HL-60/S4 treated with retinoic acid at 250 ng/mL for 4 days and 3 days (cell line): ENCODE data around the gene CACNA2D2.

ENCODE experiments used
- in situ Hi-C: fragments of 300-500 bp; cut with MboI; formaldehyde crosslinking; loops from 2 replicates; pipeline ENCODE4 v1.7.0; 2022; ENCODE audit warnings: low sequenced_read_pairs

Gene CACNA2D2

DNA sequence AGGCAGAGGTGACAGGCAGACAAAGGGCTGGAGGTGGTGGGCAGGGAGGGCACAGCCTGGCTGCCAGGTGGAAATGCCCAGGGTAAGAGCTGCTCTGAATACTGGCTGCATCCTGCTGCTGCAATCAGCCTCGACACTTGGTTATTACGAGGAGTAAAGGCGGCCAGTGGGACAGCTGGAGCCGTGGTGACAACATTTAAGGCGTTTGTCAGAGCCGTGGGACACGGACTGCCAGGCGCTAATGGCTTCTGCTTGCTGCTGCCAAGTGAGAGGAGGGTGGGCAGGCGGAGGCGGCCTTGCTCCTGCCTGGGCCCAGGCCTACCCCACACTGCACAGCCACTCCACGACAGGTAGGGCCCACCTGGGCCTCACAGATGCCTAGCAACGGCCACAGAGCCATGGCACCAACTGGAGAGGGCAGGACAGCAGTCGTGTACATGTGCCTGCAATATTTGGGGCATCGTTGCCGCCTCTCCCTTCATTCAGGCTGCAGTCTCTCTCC lies 94.9 kb downstream of the CACNA2D2 start:
- in situ Hi-C loops, result no loop called here

DNA sequence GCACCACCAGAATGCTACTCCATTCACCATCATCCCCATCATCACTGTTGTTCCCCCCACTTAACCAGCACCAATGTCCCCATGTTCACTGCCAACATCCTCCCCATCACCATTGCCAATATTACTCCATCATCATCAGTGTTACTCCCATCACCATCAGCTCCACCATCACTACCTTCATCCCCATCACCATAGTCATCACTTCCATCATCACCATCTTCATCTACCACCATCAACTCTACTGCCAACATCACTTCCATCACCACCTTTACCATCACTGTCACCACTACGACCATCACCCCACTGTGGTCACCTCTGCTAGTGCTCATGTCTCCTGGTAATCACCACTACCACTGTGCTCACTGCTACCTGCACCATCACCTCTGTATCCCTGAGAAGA lies 96.9 kb downstream of the CACNA2D2 start:
- in situ Hi-C loops, result no loop called here

DNA sequence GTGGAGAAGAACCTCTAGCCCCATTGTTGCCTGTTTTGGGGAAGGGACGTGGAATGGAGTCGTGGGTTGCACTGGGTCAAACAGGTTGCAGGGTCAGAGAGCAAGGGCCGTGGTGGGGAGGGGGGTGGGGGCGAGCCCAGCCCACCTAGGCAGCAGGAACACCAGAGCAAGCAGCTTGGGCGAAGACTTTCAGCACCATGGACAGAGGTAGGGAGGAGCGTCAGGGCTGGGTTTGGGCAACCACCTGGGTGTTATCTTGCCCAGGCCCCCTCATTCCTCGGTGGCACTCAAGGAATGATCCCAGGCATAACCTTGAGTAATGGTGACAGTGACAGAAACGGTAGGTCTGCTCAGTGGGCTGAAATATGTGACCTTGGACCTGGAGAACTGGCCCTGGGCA lies 98.2 kb downstream of the CACNA2D2 start:
- in situ Hi-C loops, result no loop called here

DNA sequence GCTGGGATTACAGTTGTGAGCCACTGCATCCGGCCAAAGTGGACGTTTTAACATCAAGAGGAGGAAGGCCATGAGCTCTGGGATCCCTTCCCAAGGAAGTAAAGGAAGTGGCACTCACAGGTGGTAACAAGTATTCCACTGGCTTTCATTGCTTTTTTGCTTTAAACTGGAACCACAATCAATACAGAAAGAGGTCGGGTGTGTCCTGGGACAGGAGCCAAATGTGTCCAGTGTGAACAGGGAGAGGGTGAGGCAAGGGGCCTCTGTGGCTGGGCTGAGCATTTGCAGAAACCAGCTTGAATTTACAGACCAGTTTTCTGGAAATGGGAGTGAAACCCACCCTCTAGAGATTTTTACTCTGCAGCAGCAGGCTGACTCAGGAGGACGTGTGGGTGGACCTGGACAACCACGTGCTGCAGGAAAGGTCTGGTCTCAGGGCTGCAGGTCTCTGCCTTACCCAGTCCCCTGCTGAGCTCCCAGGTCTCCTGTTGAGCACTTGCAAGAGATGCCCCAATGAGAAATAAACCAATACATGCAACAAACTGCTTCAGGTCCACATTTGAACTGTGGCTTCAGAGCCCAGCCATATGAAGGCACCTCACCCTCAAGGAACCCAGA lies 101.3 kb downstream of the CACNA2D2 start:
- in situ Hi-C loops, result no loop called here

DNA sequence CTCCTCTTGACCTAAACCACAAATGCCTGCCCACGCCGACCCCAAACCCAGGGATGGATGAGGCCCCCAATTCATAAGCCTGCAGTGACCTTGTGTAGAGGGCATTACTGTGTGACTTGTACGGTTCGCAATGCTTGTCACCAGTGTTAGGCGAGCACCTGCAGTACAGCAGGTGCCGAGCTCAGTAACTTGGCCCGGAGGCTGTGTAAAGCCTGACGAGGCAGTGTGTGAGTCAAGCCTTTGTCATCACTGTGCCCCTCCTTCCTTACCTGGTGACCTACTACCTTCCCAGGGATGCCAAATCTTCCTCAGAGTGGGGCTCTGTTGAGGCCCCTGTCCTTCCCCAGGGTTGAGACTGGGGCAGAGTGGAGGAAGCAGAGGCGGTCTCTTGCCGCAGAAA lies 106.9 kb downstream of the CACNA2D2 start:
- in situ Hi-C loops, result no loop called here

DNA sequence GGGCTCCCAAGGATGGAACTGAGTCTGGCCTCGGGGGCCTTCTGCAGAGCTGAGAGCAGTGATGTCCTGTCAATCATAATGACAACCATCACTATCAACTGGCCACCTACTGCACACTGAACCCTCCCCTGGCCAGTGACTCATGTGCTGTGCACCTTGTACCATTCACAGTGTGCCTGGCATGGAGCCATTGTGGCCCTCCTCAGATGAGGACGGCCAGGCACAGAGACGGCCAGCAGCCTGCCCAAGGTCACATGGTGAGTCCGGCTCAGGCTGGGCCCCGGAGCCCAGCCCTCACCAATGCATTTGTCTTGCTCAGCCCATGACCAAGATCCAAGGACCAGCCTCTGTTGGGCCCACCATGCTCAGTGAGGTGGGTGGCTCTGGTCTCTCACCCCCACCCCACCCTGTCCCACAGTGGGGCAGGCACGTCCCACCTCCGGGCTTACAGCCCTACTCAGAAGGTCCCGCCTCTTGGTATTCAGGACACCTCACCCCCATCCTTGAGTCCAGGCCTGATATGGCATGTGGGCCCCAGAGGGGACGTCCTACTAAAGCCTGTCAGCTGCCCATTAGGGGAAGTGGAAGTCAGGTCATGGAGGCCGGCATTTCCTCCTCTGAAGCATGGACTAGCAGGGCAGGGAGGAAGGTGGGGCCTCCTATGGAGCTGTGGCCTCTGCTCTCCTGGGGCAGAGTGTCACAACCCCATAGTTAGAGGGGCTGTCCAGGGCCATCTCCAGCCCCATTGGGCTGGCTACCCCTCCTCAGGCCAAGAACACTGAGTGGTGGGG lies 108.2 kb downstream of the CACNA2D2 start:
- in situ Hi-C loops, result no loop called here

DNA sequence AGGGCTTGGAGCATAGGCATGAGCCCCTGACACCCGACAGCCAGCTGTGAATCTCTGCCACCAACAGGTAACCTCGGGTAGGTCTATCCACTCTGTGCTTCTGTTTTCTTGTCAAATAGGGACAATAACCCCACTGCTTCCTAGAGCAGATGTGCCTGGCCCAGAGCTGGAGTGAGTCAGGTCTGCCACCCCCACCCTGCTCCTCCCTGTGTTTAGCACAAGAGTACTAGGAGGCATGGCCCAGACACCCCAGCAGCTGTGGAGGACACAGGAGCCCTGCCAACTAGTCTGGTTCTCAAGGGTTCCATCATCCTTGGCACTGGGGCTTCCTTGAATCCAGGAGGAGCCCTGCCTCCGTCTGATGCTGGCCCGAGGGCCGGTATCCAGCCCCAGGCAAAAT lies 110.4 kb downstream of the CACNA2D2 start:
- in situ Hi-C loops, result no loop called here

DNA sequence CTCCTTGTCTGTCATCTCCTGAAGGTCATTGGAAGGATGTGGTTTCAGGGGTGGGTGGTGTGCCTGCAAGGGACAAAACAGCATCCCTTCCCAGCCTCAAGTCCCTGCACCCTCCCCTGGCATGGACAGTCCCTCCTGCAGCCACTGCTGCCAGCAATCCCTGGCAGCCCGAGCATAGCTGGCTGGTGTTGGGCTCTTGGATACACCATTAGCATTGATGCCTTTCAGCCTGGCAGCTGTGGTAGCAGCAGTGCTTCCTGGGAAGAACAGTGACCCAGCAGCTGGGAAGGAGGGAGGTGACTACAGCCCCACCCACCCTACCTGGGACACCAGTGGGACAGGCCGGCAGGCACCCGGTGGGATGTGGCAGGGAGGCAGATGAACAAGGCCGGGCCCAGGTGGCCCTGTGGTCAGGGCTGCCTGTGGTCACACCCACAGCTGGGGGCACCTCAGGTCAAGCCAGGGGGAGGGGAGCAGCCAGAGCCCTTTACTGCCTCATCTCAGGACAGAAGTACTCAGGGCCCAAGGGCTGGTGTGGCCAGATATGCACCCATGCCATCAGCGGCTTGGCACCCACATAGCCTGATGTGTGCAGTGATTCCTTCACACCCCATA lies 111.2 kb downstream of the CACNA2D2 start:
- in situ Hi-C loops, result no loop called here

DNA sequence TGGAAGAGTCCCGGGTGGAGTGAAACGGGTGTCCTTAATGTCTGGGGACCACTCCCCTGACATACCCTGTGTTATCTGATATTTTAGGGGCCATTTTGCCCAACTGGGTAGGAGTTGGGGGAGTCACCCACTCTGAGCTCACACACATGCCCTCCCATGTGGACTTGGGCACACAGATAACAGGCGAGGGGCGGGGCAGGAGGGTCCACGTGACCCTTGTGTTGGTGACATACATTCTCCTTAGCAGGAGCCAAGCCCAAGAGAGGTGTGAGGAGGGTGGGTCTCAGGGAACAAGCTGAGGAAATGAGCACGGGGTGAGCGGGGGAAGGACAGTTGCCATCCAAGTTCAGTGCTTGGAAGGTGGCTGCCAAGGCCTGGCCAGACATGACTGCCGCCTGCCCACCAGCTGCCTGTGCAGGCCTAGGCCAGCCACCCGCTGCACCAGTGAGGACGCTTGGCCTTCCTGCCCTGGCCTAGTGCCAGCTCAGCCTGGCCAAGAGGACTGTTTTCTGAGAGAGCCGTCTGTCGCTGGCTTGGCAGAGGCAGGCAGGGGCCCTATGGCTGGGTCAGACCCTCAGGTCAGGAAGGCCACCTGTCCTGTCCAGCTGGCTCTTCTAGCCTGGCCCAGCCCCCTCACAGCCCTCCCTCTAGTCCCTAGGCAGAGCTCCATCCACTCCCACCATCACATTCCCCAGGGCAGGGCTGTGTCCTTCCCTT lies 112.8 kb downstream of the CACNA2D2 start:
- in situ Hi-C loops, result no loop called here

DNA sequence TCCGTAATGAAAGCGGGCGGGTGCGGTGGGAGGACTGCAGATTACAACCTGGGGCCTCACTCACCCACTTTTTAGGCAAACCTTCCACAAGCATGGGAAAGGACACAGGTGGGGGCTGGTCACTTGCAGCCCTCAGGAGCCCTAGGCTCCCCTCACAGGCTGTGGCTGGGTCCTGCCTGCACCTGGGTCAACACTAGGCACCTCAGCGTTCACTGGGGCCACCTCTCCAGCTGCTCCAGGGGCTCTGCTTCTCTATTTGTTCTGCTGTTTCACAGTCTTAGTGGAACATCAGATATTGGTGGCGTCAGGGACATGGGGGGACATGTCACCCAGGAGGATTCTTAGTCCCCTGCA lies 114.0 kb downstream of the CACNA2D2 start:
- in situ Hi-C loops, result no loop called here

DNA sequence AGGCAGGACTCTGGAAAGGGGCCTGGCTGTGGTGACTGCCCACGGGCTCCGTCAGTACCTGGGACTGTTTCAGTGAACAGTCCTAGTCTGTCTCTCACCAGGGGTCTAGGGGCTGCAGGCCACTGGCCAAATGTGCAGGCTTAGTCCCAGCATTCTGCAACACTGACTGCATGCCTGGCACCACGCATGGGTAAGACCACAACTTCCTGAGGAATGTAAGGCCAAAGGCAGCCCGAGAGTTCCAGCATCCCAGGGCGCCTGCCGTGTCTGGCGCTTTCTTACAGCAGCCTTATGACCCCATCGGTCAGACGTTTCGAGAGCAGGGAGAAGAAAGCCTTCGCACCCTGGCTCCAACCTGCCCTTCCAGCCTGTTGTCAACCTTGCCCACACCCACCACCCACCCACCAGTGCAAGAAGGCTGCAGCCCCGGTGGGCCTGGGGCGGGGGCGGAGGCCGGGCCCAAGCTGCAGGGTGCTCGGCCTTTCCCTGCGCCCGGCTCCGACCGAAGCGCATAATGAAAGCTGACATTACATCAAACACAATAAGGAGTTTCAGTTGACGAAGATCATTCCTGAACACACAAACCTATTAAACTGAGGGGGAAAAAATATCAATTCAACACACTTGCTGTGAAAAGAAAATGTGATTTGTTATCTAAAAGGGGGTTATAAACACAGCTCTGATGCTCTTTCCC lies 114.6 kb downstream of the CACNA2D2 start:
- in situ Hi-C loops, result no loop called here

DNA sequence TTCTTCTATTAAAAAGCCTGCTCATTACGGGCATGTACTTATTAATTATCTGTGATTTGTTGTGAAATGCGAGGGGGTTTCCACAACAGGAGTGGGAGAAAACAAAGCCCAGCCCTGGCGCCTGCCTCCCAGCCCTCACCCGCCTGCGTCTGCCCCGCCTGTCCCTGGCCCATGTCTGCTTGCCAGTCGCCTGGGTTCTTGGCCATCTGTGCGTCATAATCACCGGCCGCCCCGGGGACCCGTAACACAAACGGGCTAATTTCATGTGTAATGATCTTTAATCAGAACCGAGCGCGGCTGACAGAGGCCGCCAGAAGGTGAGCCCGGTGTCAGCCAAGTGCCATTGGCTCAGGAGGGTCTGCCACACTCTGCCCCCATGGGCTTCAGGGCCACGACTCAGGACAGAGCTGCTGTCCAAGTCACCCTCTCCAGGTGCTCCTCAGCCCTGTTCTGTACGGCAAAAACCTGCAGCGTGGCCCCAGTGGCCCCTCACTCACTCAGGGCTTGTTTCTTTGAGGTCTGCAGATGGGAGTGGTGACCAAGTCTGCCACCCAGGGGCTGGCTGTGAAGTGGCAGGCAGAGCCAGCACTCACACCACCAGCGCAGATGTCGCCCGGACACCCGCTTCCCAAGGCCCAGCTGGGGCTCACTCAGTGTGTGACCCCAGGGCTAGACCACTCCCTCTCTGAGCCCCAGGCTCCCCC lies 115.3 kb downstream of the CACNA2D2 start:
- in situ Hi-C loops, result no loop called here

DNA sequence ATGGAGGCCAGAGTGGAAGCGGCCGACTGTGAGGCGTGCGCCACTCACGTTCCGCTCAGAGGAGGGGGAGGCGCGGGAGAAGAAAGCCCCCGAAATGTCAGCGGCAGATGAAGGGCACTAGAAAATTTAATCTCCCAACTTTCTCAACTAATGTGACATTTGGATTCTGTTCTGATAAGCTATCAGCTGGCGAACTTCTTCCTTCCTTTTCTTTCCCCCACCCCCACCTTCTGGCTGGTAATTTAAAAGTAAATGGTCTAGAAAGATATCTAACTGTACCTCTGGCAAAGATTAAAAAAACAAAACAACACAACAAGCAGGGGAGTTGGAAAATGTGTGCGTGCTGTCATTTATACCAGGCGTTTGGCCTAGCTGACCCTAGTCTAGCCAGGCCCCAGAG lies 117.7 kb downstream of the CACNA2D2 start:
- in situ Hi-C loops, result no loop called here

DNA sequence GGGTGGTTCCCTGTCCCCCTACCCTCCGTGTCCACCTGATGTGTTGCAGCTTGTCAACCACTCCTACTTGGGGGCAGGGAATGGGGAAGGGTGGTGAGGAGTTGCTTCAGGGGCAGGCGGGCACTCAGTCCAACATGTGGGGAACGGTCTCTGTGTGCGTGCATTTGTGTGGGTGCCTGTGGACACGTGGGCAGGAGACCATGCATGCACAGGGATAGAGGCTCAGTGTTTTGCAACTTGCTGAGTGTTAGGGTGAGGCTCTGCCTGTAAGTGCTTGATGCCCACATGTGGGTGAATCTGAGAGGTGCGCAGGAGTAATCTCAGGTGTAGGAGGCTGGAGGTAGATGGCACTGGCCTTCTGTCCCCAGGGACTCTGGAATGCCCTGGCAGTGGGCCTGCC lies 119.7 kb downstream of the CACNA2D2 start:
- in situ Hi-C loops, result no loop called here

DNA sequence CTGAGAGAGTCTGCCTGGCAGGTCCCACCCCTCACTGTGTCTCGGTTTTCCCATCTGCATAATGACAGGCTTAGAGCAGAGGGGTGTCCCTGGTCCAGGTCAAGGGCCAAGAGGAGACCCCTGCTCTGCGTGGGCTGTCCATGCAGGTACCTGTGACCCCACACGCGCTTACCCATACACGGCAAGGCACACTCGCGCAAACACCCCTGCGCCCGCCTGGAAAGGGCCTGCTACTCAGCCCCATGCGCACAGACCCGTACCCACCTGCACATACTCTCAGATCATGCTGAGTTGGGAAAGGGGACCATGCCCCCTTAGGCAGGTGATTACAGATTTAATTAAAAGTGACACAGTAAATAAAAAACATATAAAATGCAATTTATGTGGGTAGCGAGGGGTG lies 120.7 kb downstream of the CACNA2D2 start:
- in situ Hi-C loops, result no loop called here

DNA sequence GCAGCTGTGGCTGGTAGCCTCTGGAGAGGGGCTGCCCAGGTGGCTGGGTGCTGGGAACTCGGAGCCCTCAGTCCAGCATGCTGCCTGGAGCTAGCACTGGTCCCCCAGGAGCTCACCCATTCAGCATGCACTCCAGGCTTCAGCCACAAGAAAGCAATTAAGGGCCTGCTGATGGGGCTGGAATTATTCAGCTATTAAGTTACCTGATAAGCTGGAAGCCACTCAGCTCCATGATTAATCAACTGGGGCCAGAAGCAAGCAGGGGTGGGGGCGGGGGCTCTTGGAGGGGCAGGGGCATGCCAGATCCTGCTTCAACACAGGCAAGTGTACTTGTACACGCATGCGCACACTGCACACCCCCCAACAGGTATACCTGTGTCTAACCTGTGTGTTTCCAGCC lies 122.1 kb downstream of the CACNA2D2 start:
- in situ Hi-C loops, result no loop called here

DNA sequence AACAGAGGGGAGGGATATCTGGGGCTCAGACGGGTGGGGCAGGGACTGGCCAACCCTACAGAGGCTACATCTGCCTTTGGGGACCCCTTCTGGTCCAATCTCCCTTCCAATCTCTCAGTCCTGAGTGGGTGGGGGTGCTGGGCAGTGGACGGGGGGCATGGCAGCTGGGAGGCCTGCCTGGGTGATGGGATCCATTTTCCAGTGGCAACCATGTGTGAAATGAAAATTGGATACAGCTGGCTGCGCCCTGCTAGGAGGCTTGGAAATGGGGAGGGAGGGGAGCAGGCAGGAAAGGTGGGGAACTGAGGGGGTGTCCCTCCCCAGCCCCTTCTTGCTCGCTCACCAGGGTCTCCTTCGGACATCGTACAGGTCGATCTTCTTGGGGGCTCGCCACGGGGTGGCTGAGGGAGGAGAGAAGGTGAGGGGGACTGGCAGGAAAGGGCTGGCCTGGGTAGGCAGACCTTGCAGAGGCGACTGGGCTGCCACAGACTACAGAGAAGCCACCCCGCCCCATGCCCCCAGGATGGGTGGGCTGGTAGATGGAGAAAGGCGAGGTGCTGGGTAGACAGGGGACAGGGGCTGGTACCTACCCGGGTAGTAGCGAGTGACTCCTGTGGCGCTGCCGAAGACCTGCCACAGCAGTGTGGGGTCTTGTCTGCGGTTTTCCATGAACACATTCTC lies 122.9 kb downstream of the CACNA2D2 start:
- in situ Hi-C loops, result no loop called here

DNA sequence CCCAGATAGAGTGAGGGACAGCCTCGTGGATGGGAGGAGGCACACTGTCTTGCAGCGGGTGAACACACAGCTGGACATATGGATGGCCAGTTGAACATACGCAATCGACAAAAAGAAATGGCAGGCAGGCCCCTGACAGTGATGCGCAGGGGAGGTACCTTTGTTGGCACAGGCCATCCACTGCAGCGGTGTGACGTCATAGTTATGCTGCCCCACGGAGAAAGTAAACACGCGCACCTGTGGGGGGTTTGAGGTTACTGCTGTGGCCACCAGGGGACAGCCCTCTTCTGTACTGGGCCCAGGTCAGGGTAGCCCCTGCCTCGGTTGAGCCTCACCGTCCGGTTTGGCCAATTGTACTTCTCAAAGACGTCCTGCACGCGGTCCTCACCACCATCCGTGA lies 124.7 kb downstream of the CACNA2D2 start:
- in situ Hi-C loops, result no loop called here

DNA sequence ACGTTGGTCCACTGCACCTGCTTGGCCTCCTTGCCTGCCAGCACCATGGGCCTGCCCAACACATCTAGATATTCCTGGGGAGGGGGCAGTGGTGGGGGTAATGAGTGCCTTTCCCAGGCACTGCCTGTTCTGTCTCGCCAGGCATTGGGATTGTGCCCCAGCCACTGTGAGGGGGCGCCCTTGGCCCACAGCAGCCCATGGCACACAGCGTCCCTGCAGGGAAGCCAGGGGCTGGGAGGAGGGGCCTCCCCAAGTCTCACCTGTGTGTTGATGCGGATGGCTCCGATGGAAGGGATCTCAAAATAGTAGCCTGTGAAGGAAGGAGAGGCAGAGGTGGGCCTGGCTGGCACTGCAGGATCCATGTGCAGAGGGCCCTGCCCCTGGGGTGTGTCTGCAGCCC lies 125.4 kb downstream of the CACNA2D2 start:
- in situ Hi-C loops, result no loop called here
